Measurements from ENCODE around the gene SYS1.

- no peak for TF ChIP-seq CTCF (IDR thresholded peaks at IDR 0.05; ENCODE audit: insufficient read depth, low read length)
- TF ChIP-seq REST (IDR thresholded peaks at IDR 0.05; ENCODE audit: insufficient replicate concordance, low read depth) = no peak
These were observed 18.6 kb upstream of the SYS1 start for GRCh38 chr20:45344168-45344860.
